ENCODE measurements around the gene GNRH2. TPM values are rescaled to one million over a fixed set of nuclear protein-coding genes. Genes with fewer than 3 reads are reported as not detected.
"Not testable (repeated sequence)": the region's sequence is repeated elsewhere in the genome, so short reads cannot be mapped to it uniquely, and the experiment has no call there.

The GNRH2 gene
- total RNA-seq, 1 donor from 2014 or later = 0.53 TPM

DNA sequence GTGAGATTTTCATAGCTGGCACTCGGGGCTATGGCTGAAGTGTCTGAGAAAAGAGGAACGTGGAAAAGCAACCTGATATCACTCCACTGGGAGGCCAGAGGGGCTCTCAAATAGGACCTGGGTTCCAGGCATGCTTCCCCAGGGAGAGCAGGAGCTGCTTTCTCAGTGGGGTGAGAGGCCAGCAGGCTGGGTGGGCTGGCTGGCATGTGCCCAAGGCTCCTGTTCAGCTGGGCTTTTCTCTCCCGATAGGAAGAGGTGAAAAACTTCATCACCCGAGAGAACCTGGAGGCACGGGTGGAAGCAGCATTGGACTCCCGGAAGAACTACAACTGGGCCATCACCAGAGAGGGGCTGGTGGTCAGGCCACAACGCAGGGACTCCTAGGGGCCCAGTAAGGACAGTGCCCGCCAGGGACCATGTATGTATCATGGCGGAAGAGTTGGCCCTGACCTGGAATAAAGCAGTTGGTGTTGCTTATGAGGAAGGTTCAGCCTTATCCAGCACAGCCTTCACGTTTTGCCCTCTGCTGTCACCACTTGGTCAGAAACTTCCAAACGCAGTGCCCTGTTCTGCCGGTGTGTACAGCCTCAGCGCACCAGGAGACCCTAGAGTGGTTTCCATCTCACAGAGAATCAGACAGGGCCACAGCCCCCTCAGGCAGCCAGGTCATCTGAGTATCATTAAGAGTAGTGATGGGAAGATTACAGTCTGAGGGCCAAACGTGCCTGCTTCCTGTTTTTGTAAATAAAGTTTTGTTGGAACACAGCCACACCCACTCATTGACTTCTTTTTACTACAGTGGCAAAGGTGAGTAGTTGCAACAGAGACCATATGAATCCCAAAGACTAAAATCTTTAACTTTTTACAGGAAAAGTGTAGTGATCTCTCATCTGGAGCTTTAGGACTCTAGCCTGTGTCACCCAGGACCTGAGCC lies 4.3 kb downstream of the GNRH2 start:
- Histone ChIP-seq H3K4me3 (ENCODE audit: low read depth, low read length) (no peak overlapping the region), H3K36me3 (ENCODE audit: control insufficient read depth, insufficient read depth, low read length) (peaks cover 12% of the 10 kb centered on the region), H3K27me3 (ENCODE audit: control insufficient read depth, insufficient read depth, low read length) (no peaks in the 10 kb centered on the region)
- no peak for DNase-seq (ENCODE audit: low read depth)
- FAIRE-seq = no peak
- TF ChIP-seq, protein P1, sequence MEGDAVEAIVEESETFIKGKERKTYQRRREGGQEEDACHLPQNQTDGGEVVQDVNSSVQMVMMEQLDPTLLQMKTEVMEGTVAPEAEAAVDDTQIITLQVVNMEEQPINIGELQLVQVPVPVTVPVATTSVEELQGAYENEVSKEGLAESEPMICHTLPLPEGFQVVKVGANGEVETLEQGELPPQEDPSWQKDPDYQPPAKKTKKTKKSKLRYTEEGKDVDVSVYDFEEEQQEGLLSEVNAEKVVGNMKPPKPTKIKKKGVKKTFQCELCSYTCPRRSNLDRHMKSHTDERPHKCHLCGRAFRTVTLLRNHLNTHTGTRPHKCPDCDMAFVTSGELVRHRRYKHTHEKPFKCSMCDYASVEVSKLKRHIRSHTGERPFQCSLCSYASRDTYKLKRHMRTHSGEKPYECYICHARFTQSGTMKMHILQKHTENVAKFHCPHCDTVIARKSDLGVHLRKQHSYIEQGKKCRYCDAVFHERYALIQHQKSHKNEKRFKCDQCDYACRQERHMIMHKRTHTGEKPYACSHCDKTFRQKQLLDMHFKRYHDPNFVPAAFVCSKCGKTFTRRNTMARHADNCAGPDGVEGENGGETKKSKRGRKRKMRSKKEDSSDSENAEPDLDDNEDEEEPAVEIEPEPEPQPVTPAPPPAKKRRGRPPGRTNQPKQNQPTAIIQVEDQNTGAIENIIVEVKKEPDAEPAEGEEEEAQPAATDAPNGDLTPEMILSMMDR (IDR thresholded peaks at IDR 0.05; ENCODE audit: insufficient read depth, low read length, severe bottlenecking) = no peak

DNA sequence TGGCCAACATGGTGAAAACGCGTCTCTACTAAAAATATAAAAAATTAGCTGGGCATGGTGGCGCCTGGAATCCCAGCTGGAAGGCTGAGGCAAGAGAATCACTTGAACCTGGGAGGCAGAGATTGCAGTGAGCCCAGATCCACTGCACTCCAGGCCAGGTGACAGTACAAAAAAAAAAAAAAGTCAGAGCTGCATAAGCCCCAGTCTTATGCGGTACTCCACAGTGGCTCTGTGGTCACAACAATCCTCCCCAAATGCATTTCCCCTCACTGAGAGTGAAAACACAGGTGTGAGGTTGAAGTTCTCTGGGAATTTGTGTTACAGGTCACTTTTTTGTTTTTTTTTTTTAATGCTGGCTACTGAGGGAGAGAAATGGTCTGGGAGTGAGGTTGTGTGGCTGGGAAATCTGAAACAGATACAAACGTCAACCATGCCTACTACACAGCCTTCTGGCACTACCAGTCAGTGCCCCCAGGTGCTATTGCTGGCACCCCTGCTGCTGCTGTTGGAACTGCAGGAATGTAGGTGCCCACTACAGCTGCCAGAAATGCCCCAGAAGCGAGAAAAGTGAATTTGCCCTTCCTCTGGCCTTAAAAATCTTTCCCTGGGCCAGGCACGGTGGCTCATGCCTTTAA lies 8.1 kb downstream of the GNRH2 start:
- TF ChIP-seq, protein P1 (IDR thresholded peaks at IDR 0.05; ENCODE audit: insufficient read depth, low read length, severe bottlenecking) = no peak
- H3K36me3 ChIP-seq (ENCODE audit: control insufficient read depth, insufficient read depth, low read length) = peaks cover 12% of the 10 kb centered on the region
- no peaks in the 10 kb centered on the region for H3K27me3 ChIP-seq (ENCODE audit: control insufficient read depth, insufficient read depth, low read length)
- no peak overlapping the region for H3K4me3 ChIP-seq (ENCODE audit: low read depth, low read length)
- DNase-seq (ENCODE audit: low read depth) (no peak), FAIRE-seq (no peak)

DNA sequence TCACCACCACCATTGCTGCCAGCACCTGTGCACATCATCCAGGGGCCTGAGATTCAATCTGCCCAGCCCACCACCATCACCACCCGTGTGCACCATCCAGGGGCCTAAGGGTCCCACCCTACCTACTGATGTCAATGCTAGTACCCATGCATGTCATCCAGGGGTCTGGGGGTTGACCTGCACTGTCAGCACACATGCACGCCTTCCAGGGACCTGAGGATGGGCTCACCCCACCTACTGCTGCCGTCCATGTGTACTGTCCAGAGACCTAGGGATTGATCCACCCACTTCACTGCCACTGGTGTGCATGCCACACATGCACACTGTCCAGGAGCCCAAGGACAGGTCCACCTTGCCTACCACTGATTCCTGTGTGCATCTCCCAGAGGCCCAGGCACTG lies 16.1 kb downstream of the GNRH2 start:
- no peaks in the 10 kb centered on the region for H3K36me3 ChIP-seq (ENCODE audit: control insufficient read depth, insufficient read depth, low read length)
- no peak for DNase-seq (ENCODE audit: low read depth)
- no peaks in the 10 kb centered on the region for H3K27me3 ChIP-seq (ENCODE audit: control insufficient read depth, insufficient read depth, low read length)
- no peak for FAIRE-seq
- H3K4me3 ChIP-seq (ENCODE audit: low read depth, low read length) = no peak overlapping the region
- TF ChIP-seq, protein P1 (IDR thresholded peaks at IDR 0.05; ENCODE audit: insufficient read depth, low read length, severe bottlenecking) = no peak

DNA sequence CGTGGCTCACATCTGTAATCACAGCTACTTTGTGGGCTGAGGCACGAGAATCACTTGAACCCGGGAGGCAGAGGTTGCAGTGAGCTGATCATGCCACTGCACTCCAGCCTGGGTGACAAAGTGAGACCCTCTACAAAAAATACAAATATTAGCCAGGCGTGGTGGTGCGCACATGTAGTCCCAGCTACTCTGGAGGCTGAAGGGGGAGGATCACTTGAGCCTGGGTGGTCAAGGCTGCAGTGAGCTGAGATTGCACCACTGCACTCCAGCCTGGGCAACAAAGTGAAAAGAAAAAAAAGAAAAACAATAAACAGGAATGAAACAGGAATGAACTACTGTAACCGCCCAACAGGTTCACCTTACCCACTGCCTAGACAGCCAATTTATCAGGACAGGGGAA lies 20.7 kb downstream of the GNRH2 start:
- H3K36me3 ChIP-seq (ENCODE audit: control insufficient read depth, insufficient read depth, low read length); H3K27me3 ChIP-seq (ENCODE audit: control insufficient read depth, insufficient read depth, low read length); H3K4me3 ChIP-seq (ENCODE audit: low read depth, low read length); DNase-seq (ENCODE audit: low read depth); FAIRE-seq: not testable (repeated sequence)

DNA sequence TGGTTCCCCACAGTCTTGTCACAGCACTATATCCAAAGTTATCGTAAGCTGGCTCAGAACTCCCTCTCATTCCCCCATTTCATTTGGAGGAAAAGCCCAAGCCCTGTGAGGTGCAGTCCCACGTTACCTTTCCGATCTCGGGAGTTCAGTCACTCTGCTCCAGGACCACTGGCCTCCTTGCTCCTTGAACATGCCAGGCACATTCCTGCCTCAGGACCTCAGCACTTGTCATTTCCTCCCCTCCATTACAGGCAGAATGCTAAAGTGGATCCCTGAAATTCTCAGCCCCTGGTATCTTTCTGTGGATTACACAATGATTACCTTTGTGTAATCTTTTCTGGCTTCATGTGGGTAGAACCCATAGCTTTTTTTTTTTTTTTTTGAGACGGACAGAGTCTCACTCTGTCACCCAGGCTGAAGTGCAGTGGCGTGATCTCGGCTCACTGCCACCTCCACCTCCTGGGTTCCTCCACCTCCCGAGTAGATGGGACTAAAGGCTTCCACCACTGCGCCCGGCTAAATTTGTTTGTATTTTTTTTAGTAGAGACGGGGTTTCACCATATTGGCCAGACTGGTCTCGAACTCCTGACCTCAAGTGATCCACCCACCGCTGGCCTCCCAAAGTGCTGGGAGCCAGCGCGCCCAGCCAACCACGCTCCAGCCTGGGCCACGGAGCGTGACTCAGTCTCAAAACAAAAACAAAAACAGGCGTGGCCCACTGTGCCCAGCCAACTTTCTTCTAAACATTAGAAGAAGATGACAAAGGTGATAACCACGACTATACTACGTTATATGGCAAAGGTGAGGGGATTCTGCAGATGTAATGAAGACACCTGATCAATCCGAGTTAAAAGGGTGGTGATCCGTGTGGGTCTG lies 24.0 kb downstream of the GNRH2 start:
- DNase-seq (ENCODE audit: low read depth) = no peak
- TF ChIP-seq, protein P1 (IDR thresholded peaks at IDR 0.05; ENCODE audit: insufficient read depth, low read length, severe bottlenecking) = no peak
- Histone ChIP-seq H3K27me3 (ENCODE audit: control insufficient read depth, insufficient read depth, low read length) (peaks cover 2% of the 10 kb centered on the region), H3K4me3 (ENCODE audit: low read depth, low read length) (no peak overlapping the region), H3K36me3 (ENCODE audit: control insufficient read depth, insufficient read depth, low read length) (no peaks in the 10 kb centered on the region)
- FAIRE-seq = no peak

DNA sequence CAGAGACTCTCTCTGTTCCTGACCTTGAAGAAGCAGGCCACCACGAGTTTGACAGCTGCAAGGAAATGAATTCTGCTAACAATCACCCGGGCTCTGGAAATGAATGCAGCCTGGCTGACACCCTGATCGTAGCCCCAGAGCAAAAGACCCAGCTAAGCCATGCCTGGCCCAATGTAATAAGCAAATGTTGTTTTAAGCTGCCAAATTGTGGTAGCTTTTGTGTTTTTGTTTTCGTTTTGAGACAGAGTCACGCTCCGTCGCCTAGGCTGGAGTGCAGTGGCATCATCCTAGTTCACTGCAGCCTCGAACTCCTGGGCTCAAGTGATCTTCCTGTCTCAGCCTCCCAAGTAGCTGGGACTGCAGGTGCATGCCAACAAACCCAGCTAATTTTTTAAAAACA lies 24.7 kb downstream of the GNRH2 start:
- no peaks in the 10 kb centered on the region for H3K36me3 ChIP-seq (ENCODE audit: control insufficient read depth, insufficient read depth, low read length)
- DNase-seq (ENCODE audit: low read depth) (no peak), FAIRE-seq (no peak)
- H3K4me3 ChIP-seq (ENCODE audit: low read depth, low read length) = no peak overlapping the region
- TF ChIP-seq, protein P1 (IDR thresholded peaks at IDR 0.05; ENCODE audit: insufficient read depth, low read length, severe bottlenecking) = no peak
- H3K27me3 ChIP-seq (ENCODE audit: control insufficient read depth, insufficient read depth, low read length) = peaks cover 6% of the 10 kb centered on the region

Measured in bronchial epithelial cell (primary cell).